Suprapubic skin (tissue), 4 donors: Measurements from ENCODE around the gene RWDD1. TPM values are rescaled to one million over a fixed set of nuclear protein-coding genes. Genes with fewer than 3 reads are reported as not detected.

Experiments used
- DNase-seq, 2 donors: peaks; one replicate each; pipeline ENCODE4 v3.0.0-alpha.2; 2019; ENCODE audit warnings: low spot score in 2 of 2
- H3K27ac ChIP-seq: fragments of 200-600 bp; sonication (generic); one replicate; pipeline ENCODE4 v1.5.1; 2019
- H3K27me3 ChIP-seq: fragments of 200-600 bp; sonication (generic); one replicate; pipeline ENCODE4 v1.5.1; 2019
- H3K36me3 ChIP-seq: fragments of 200-600 bp; sonication (generic); one replicate; pipeline ENCODE4 v1.5.1; 2019
- H3K4me1 ChIP-seq: fragments of 200-600 bp; sonication (generic); one replicate; pipeline ENCODE4 v1.5.1; 2019
- H3K4me3 ChIP-seq: fragments of 200-600 bp; sonication (generic); one replicate; pipeline ENCODE4 v1.5.1; 2019; ENCODE audit warnings: mild to moderate bottlenecking
- H3K9me3 ChIP-seq: fragments of 200-600 bp; sonication (generic); one replicate; pipeline ENCODE4 v1.5.1; 2019
- CTCF ChIP-seq, 2 donors: fragments of 200-600 bp in 1 of 2; fragments of 450-650 bp in 1 of 2; sonication (generic) in 1 of 2; IDR thresholded peaks; one replicate each; pipeline ENCODE4 v1.5.1; 2016 to 2019; ENCODE audit warnings: antibody characterized with exemption in 2 of 2, mild to moderate bottlenecking in 1 of 2, moderate library complexity in 1 of 2
- EP300 ChIP-seq: sonication (generic); formaldehyde crosslinking; IDR thresholded peaks from one replicate; pipeline ENCODE4 v1.6.1; 2017; ENCODE audit warnings: antibody characterized with exemption
- POLR2A ChIP-seq, 2 donors: fragments of 450-650 bp; IDR thresholded peaks; one replicate each; pipeline ENCODE4 v1.6.1; 2017; ENCODE audit warnings: antibody characterized with exemption in 2 of 2, mild to moderate bottlenecking in 2 of 2, moderate library complexity in 2 of 2
- POLR2AphosphoS5 ChIP-seq, 3 donors: sonication (generic); formaldehyde crosslinking; IDR thresholded peaks; one replicate each; pipeline ENCODE4 v1.6.1; 2017; ENCODE audit warnings: antibody characterized with exemption in 3 of 3
- WGBS: methylation state at CpG from one replicate; pipeline ENCODE4 v1.1.5; 2018; 5-methylcytosine and 5-hydroxymethylcytosine counted together
- total RNA-seq, 4 donors: library from RNA; depleted of rRNA; stranded (reverse); fragments of >200 nt; gene quantifications; one replicate each; pipeline ENCODE4 v1.1.0, GENCODE V29; 2016

Gene RWDD1
- total RNA-seq, 4 donors from 2014 or later, result 24.6 to 38.1 (median 27.1) TPM

GRCh38 chr6:116535109-116535508 lies 36.2 kb upstream of the RWDD1 start:
- H3K27ac ChIP-seq, result no peak overlapping the region
- no peaks in the 10 kb centered on the region for H3K36me3 ChIP-seq
- no peaks in the 10 kb centered on the region for H3K27me3 ChIP-seq
- no peaks in the 10 kb centered on the region for H3K4me1 ChIP-seq
- TF ChIP-seq EP300 (no peak), CTCF (IDR thresholded peaks at IDR 0.05) (no peak), POLR2AphosphoS5 (IDR thresholded peaks at IDR 0.05) (no peak), POLR2A (IDR thresholded peaks at IDR 0.05) (no peak)
- no peak for DNase-seq
- no peaks in the 10 kb centered on the region for H3K9me3 ChIP-seq
- no peak overlapping the region for H3K4me3 ChIP-seq

GRCh38 chr6:116536216-116536621 lies 35.1 kb upstream of the RWDD1 start:
- TF ChIP-seq POLR2AphosphoS5 (IDR thresholded peaks at IDR 0.05) (no peak), CTCF (IDR thresholded peaks at IDR 0.05) (peak; percentile 46 to 61)
- Histone ChIP-seq H3K36me3 (no peaks in the 10 kb centered on the region), H3K27ac (no peak overlapping the region), H3K27me3 (no peaks in the 10 kb centered on the region), H3K9me3 (no peaks in the 10 kb centered on the region), H3K4me3 (no peak overlapping the region), H3K4me1 (no peaks in the 10 kb centered on the region)
- 11% methylated on average over 4 of the region's 4 CpGs for WGBS
- DNase-seq, result no peak

GRCh38 chr6:116542426-116542825 lies 28.9 kb upstream of the RWDD1 start:
- DNase-seq, result no peak
- Histone ChIP-seq H3K27ac (no peak overlapping the region), H3K4me1 (no peaks in the 10 kb centered on the region), H3K9me3 (no peaks in the 10 kb centered on the region), H3K27me3 (no peaks in the 10 kb centered on the region), H3K36me3 (no peaks in the 10 kb centered on the region), H3K4me3 (no peak overlapping the region)
- TF ChIP-seq POLR2AphosphoS5 (IDR thresholded peaks at IDR 0.05), result no peak
- TF ChIP-seq EP300, result no peak
- TF ChIP-seq POLR2A (IDR thresholded peaks at IDR 0.05), result no peak
- no peak for TF ChIP-seq CTCF (IDR thresholded peaks at IDR 0.05)

- Histone ChIP-seq H3K27ac (no peak overlapping the region), H3K27me3 (no peaks in the 10 kb centered on the region), H3K4me3 (no peak overlapping the region), H3K9me3 (no peaks in the 10 kb centered on the region), H3K4me1 (no peaks in the 10 kb centered on the region), H3K36me3 (no peaks in the 10 kb centered on the region)
- TF ChIP-seq CTCF (IDR thresholded peaks at IDR 0.05) (no peak), EP300 (no peak), POLR2A (IDR thresholded peaks at IDR 0.05) (no peak), POLR2AphosphoS5 (IDR thresholded peaks at IDR 0.05) (no peak)
- no peak for DNase-seq
Measured at GRCh38 chr6:116543149-116543548, 28.2 kb upstream of the RWDD1 start.

- WGBS, result 28% methylated on average over 4 of the region's 4 CpGs
- H3K4me1 ChIP-seq, result no peaks in the 10 kb centered on the region
- H3K27me3 ChIP-seq, result no peaks in the 10 kb centered on the region
- TF ChIP-seq EP300 (no peak), POLR2AphosphoS5 (IDR thresholded peaks at IDR 0.05) (no peak), CTCF (IDR thresholded peaks at IDR 0.05) (no peak), POLR2A (IDR thresholded peaks at IDR 0.05) (no peak)
- no peak within 1 kb of the TSS for H3K27ac ChIP-seq
- no peaks in the 10 kb centered on the region for H3K9me3 ChIP-seq
- no peaks in the 10 kb centered on the region for H3K36me3 ChIP-seq
- H3K4me3 ChIP-seq, result no peak within 1 kb of the TSS
- DNase-seq, result no peak
Measured at GRCh38 chr6:116545651-116546050, 25.7 kb upstream of the RWDD1 start, which contains the start of gene TRAPPC3L. TSS of gene TRAPPC3L (minus strand) at chr6:116545684. CDS start at chr6:116545514, 170 bp downstream.
